IMR-90 (cell line): Measurements from ENCODE around the gene FAAP100. TPM values are rescaled to one million over a fixed set of nuclear protein-coding genes. Genes with fewer than 3 reads are reported as not detected.

Experiments
- ATAC-seq: fragments of 200-7000 bp; cut with Tn5 transposase; 2 replicates; pipeline ENCODE4 v1.9.1; 2020; ENCODE audit warnings: low read depth, mild to moderate bottlenecking, moderate library complexity
- BruUV-seq: library from RNA; stranded (reverse); fragments of 400-500 nt; replicated peaks from 2 replicates; lab custom pipeline; 2021; lab: Mats Ljungman, UMichigan
- CTCF ChIA-PET: fragments of 300-600 bp; formaldehyde crosslinking; extraction: SDS; loops from one replicate; lab custom pipeline; 2021; ENCODE audit warnings: antibody characterized with exemption; lab: Yijun Ruan, JAX
- POLR2A ChIA-PET: fragments of 300-600 bp; sonication (Branson Sonifier 250); formaldehyde crosslinking; loops from one replicate; lab custom pipeline; 2022; ENCODE audit warnings: antibody characterized with exemption; ENCODE audit not compliant: unreplicated experiment; lab: Charles Lee
- DNase-seq: peaks from one replicate; pipeline ENCODE4 v3.0.0; 2013
- H2AFZ ChIP-seq: replicated peaks from 2 replicates; pipeline ENCODE3; 2013; ENCODE audit warnings: low read length, mild to moderate bottlenecking; ENCODE audit not compliant: poor library complexity
- H2AK5ac ChIP-seq: 2 replicates; pipeline ENCODE4 v1.6.1; 2013; ENCODE audit warnings: low read depth, low read length, inconsistent platforms
- H2AK9ac ChIP-seq: replicated peaks from 2 replicates; pipeline ENCODE3; 2013; ENCODE audit warnings: mild to moderate bottlenecking, low read depth, low read length, moderate library complexity; ENCODE audit not compliant: poor library complexity
- H2BK120ac ChIP-seq: 2 replicates; pipeline ENCODE4 v1.6.1; 2013; ENCODE audit warnings: low read depth, low read length, inconsistent platforms
- H2BK15ac ChIP-seq: 3 replicates; pipeline ENCODE4 v1.6.1; 2013; ENCODE audit warnings: low read depth, low read length, inconsistent platforms
- H2BK20ac ChIP-seq: 2 replicates; pipeline ENCODE4 v1.6.1; 2013; ENCODE audit warnings: low read depth, mild to moderate bottlenecking, inconsistent platforms, low read length, moderate library complexity
- H2BK5ac ChIP-seq: 2 replicates; pipeline ENCODE4 v1.6.1; 2013; ENCODE audit warnings: mild to moderate bottlenecking, low read depth, low read length, inconsistent platforms; ENCODE audit not compliant: poor library complexity, severe bottlenecking
- H3K14ac ChIP-seq: replicated peaks from 2 replicates; pipeline ENCODE4 v1.6.1; 2013; ENCODE audit warnings: low read depth, low read length, inconsistent platforms
- H3K18ac ChIP-seq: 2 replicates; pipeline ENCODE4 v1.6.1; 2013; ENCODE audit warnings: low read depth, low read length, control low read depth
- H3K23ac ChIP-seq: 2 replicates; pipeline ENCODE4 v1.6.1; 2013; ENCODE audit warnings: low read depth, low read length, inconsistent platforms
- H3K27ac ChIP-seq: 2 replicates; pipeline ENCODE4 v1.5.1; 2013; ENCODE audit warnings: mild to moderate bottlenecking, control low read depth, low read length; ENCODE audit not compliant: insufficient read depth
- H3K27me3 ChIP-seq: 2 replicates; pipeline ENCODE4 v1.6.1; 2013; ENCODE audit warnings: low read length; ENCODE audit not compliant: control insufficient read depth, insufficient read depth
- H3K36me3 ChIP-seq: 2 replicates; pipeline ENCODE4 v1.6.1; 2013; ENCODE audit warnings: low read length, mixed read lengths; ENCODE audit not compliant: control insufficient read depth, insufficient read depth
- H3K4ac ChIP-seq: 2 replicates; pipeline ENCODE4 v1.6.1; 2013; ENCODE audit warnings: low read depth, low read length, inconsistent platforms
- H3K4me1 ChIP-seq: 2 replicates; pipeline ENCODE4 v1.6.1; 2013; ENCODE audit warnings: low read length, mixed read lengths; ENCODE audit not compliant: control insufficient read depth, insufficient read depth
- H3K4me2 ChIP-seq: 2 replicates; pipeline ENCODE4 v1.6.1; 2013; ENCODE audit warnings: low read depth, mild to moderate bottlenecking, control low read depth, low read length, moderate library complexity
- H3K4me3 ChIP-seq: 2 replicates; pipeline ENCODE4 v1.5.1; 2013; ENCODE audit warnings: low read depth, mild to moderate bottlenecking, control low read depth, low read length, moderate library complexity; ENCODE audit not compliant: insufficient read depth
- H3K56ac ChIP-seq: 2 replicates; pipeline ENCODE4 v1.6.1; 2013; ENCODE audit warnings: low read length, inconsistent platforms; ENCODE audit not compliant: insufficient read depth; ENCODE audit errors: extremely low read depth
- H3K79me1 ChIP-seq, 2 experiments: 2 replicates each; pipeline ENCODE4 v1.6.1; 2013; ENCODE audit warnings: low read length in 2 of 2, inconsistent platforms in 1 of 2, low read depth in 1 of 2
- H3K9ac ChIP-seq: 2 replicates; pipeline ENCODE4 v1.6.1; 2013; ENCODE audit warnings: low read depth, low read length, control low read depth
- H3K9me1 ChIP-seq: 2 replicates; pipeline ENCODE4 v1.6.1; 2013; ENCODE audit warnings: low read length, inconsistent platforms; ENCODE audit not compliant: insufficient read depth
- H3K9me3 ChIP-seq: 2 replicates; pipeline ENCODE4 v1.6.1; 2013; ENCODE audit warnings: low read length; ENCODE audit not compliant: control insufficient read depth, insufficient read depth
- H4K20me1 ChIP-seq: 2 replicates; pipeline ENCODE4 v1.6.1; 2013; ENCODE audit warnings: low read length, inconsistent platforms; ENCODE audit not compliant: insufficient read depth
- H4K5ac ChIP-seq: 2 replicates; pipeline ENCODE4 v1.6.1; 2013; ENCODE audit warnings: mild to moderate bottlenecking, low read depth, low read length, control low read depth
- H4K8ac ChIP-seq, 2 experiments: 2 replicates each; pipeline ENCODE4 v1.6.1; 2013; ENCODE audit warnings: low read depth in 2 of 2, low read length in 2 of 2, control low read depth in 1 of 2, inconsistent platforms in 1 of 2
- H4K91ac ChIP-seq: 2 replicates; pipeline ENCODE4 v1.6.1; 2013; ENCODE audit warnings: low read depth, low read length, inconsistent platforms; ENCODE audit not compliant: insufficient read depth
- CEBPB ChIP-seq: IDR thresholded peaks from 2 replicates; pipeline ENCODE4 v1.6.1; 2012; ENCODE audit warnings: low read depth, low read length, improper control_type of control experiment
- CTCF ChIP-seq: conservative IDR thresholded peaks from 2 replicates; pipeline ENCODE4 v1.5.1; 2012; ENCODE audit warnings: mild to moderate bottlenecking, low read depth, low read length, improper control_type of control experiment
- ELK1 ChIP-seq: fragments of 150-350 bp; IDR thresholded peaks from 2 replicates; pipeline ENCODE4 v1.6.1; 2016; ENCODE audit warnings: low read depth, mild to moderate bottlenecking, low read length, moderate library complexity, borderline replicate concordance
- FOS ChIP-seq: fragments of 150-350 bp; IDR thresholded peaks from 2 replicates; pipeline ENCODE4 v1.6.1; 2016; ENCODE audit warnings: low read depth, low read length
- MXI1 ChIP-seq: IDR thresholded peaks from 2 replicates; pipeline ENCODE4 v1.6.1; 2012; ENCODE audit warnings: low read depth, mild to moderate bottlenecking, low read length, moderate library complexity, borderline replicate concordance
- NFE2L2 ChIP-seq: fragments of 150-350 bp; IDR thresholded peaks from 2 replicates; pipeline ENCODE4 v1.6.1; 2016; ENCODE audit warnings: low read depth, mild to moderate bottlenecking, low read length
- POLR2A ChIP-seq: IDR thresholded peaks from 2 replicates; pipeline ENCODE4 v1.6.1; 2012; ENCODE audit warnings: mild to moderate bottlenecking, low read depth, low read length
- RAD21 ChIP-seq: IDR thresholded peaks from 2 replicates; pipeline ENCODE4 v1.6.1; 2012; ENCODE audit warnings: low read length, improper control_type of control experiment
- RCOR1 ChIP-seq: IDR thresholded peaks from 2 replicates; pipeline ENCODE4 v1.6.1; 2012; ENCODE audit warnings: mild to moderate bottlenecking, low read length, improper control_type of control experiment; ENCODE audit not compliant: insufficient replicate concordance
- USF2 ChIP-seq: fragments of 150-350 bp; IDR thresholded peaks from 2 replicates; pipeline ENCODE4 v1.6.1; 2017; ENCODE audit warnings: mild to moderate bottlenecking, antibody characterized with exemption, low read length, low read depth
- WGBS, 2 experiments: methylation state at CpG; one replicate each; pipeline versions ENCODE4 v1.1.5 to v1.1.7; 2013; ENCODE audit warnings: missing lambda C conversion rate in 2 of 2; ENCODE audit not compliant: insufficient read length in 1 of 2; ENCODE audit errors: extremely low coverage in 2 of 2; 5-methylcytosine and 5-hydroxymethylcytosine counted together
- dilution Hi-C: fragments of 300-500 bp; cut with HindIII; formaldehyde crosslinking; loops from one replicate; pipeline ENCODE4 v1.14.3; 2018; ENCODE audit warnings: low sequenced_read_pairs; ENCODE audit not compliant: unreplicated experiment
- in situ Hi-C: fragments of 300-500 bp; cut with MboI; formaldehyde crosslinking; loops from 3 replicates; pipeline ENCODE4 v1.14.3; 2019; ENCODE audit warnings: low sequenced_read_pairs, inconsistent platforms, mixed read lengths
- intact Hi-C: fragments of 100-400 bp; cut with micrococcal nuclease; formaldehyde crosslinking; loops from 2 replicates; pipeline ENCODE4 v1.10.0; 2022
- polyA plus RNA-seq, 3 experiments: library from polyadenylated mRNA; depleted of rRNA; stranded (reverse); fragments of >200 nt; gene quantifications; 2 replicates each; pipeline ENCODE4 v1.2.3, GENCODE V29; 2012; ENCODE audit warnings: low replicate concordance in 1 of 3
- total RNA-seq: library from RNA; depleted of rRNA; stranded (reverse); fragments of >200 nt; gene quantifications from 2 replicates; pipeline ENCODE4 v1.2.3, GENCODE V29; 2012

Gene FAAP100
- total and polyA plus RNA-seq, 2 of the 4 experiments (the other 2 are of a cell fraction), result 7.9 to 24.8 TPM

- no TSS peak for BruUV-seq
- POLR2A ChIA-PET, result no interaction called here
- no peak overlapping the region for H3K18ac ChIP-seq
- DNase-seq, result no peak
- H4K91ac ChIP-seq, result no peak overlapping the region; the same call in 1 of the 2 replicates
- intact Hi-C loops (no loop called here), in situ Hi-C loops (no loop called here), dilution Hi-C loops (no loop called here)
- H3K79me1 ChIP-seq, result peaks cover 17 to 67% of the 10 kb centered on the region in 2 experiments
- WGBS, 2 experiments, result 85% methylated on average over 20 of the region's 27 CpGs; no CpG with 5 or more reads in 1 of the 2 experiments
- no peak for TF ChIP-seq RAD21
- TF ChIP-seq RCOR1, result no peak
- TF ChIP-seq USF2, result no peak
- TF ChIP-seq ELK1, result no peak
- no peak for TF ChIP-seq NFE2L2
- TF ChIP-seq CTCF, result no peak
- TF ChIP-seq MXI1, result no peak
- no peak for TF ChIP-seq FOS
- no peak for TF ChIP-seq CEBPB
- TF ChIP-seq POLR2A, result no peak
- no peak overlapping the region for H4K8ac ChIP-seq
- CTCF ChIA-PET, result no interaction called here
- H3K27me3 ChIP-seq, result no peaks in the 10 kb centered on the region
- H3K9me1 ChIP-seq, result peaks cover 12% of the 10 kb centered on the region
- H2AK9ac ChIP-seq, result peak overlapping the region; percentile 98
- peaks cover 35% of the 10 kb centered on the region for H3K36me3 ChIP-seq
- peaks cover 34% of the 10 kb centered on the region for H4K20me1 ChIP-seq
- H3K56ac ChIP-seq, result no peak overlapping the region
- no peak overlapping the region for H4K5ac ChIP-seq
- H2BK20ac ChIP-seq, result no peak overlapping the region
- peak overlapping the region; percentile 98 for H3K4me2 ChIP-seq
- H2AFZ ChIP-seq, result peak overlapping the region; percentile 96
- peak overlapping the region; percentile 98 for H3K9ac ChIP-seq
- peak overlapping the region; percentile 100 for H3K4me3 ChIP-seq
- H2BK5ac ChIP-seq, result no peak overlapping the region
- H2AK5ac ChIP-seq, result peak overlapping the region; percentile 17; the same call in 1 of the 2 replicates
- H3K4me1 ChIP-seq, result peaks cover 16% of the 10 kb centered on the region
- ATAC-seq, result no peak
- no peaks in the 10 kb centered on the region for H3K9me3 ChIP-seq
- H3K14ac ChIP-seq, result no peak overlapping the region
- no peak overlapping the region for H2BK120ac ChIP-seq
- 0 out of 2 replicates have a peak overlapping the region, but pooled peaks have one; percentile 8 for H3K23ac ChIP-seq
- H3K4ac ChIP-seq, result no peak overlapping the region
- H2BK15ac ChIP-seq, result no peak overlapping the region
- no peak overlapping the region; the same call in 1 of the 2 replicates for H3K27ac ChIP-seq
These were observed 1.2 kb downstream of the FAAP100 start for GRCh38 chr17:81550830-81551457.
